Stimulated activated CD4-positive, alpha-beta T cell treated with anti-CD3 and anti-CD28 coated beads, Interleukin-4, amount 100 ng/mL, for 24 hours (primary cell): ENCODE data around the gene YWHAE.
A peak's percentile ranks its signal among the peaks of the same experiment; 100 is the strongest.
"Not testable (repeated sequence)": the region's sequence is repeated elsewhere in the genome, so short reads cannot be mapped to it uniquely, and the experiment has no call there.

Source experiments
- DNase-seq: peaks from one replicate; pipeline ENCODE4 v3.0.0-alpha.2; 2020

The YWHAE gene

DNA sequence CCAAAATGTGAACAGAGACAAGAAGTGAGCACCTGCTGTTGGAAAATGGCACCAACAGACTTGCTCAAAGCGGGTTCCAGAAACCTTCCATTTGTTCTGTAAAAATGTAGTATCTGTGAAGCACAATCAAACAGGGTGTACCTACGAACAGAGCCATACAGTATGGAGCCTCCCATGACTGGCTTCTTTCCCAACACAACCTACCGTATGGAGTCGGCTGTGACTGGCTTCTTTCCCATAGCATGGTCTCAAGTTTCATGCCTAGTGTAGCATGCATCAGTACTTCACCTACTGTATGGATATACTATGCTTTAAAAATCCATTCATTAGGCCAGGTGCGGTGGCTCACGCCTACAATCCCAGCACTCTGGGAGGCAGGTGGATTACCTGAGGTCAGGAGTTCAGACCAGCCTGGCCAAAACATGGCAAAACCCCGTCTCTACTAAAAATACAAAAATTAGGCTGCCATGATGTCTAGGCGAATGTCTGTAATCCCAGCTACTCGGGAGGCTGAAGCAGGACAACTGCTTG, 26.2 kb downstream of the YWHAE start:
- no peak for DNase-seq

DNA sequence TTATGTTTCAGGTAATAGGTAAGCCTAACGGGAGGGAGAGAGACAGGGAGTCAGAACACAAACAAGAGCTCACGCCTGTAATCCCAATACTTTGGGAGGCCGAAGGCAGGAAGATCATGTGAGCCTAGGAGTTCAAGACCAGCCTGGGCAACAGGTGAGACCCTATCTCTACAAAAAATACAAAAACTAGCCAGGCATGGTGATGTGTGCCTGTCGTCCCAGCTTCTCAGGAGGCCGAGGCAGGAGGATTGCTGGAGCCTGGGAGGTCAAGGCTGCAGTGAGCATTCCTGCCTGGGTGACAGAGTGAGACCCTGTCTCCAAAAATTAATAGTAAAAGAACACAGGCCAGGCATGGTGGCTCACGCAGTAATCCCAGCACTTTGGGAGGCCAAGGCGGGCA, 27.4 kb downstream of the YWHAE start:
- no peak for DNase-seq

DNA sequence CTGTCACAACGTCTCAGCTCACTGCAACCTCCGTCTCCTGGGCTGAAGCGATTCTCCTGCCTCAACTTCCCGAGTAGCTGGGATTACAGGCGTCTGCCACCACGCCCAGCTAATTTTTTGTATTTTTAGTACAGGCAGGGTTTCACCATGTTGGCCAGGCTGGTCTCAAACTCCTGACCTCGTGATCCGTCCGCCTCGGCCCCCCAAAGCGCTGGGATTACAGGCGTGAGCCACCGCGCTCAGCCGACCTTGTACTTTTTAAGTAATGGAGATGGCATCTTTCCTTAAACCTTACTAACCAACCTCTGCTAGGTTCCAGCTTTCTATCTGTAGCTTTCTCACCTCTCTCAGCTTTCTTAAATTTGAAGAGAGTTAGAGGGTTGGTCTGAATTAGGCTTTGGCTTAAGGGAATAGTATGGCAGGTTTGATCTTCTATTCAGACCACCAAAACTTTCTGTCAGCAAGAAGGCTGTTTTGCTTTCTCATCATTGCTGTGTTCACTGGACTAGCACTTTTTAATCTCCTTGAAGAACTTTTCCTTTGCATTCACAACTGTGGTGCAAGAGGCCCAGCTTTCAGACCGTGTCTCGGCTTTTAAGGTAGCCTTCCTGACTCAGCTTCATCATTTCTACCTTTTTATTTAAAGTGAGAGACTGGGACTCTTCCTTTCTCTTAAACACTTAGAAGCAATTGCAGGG, 28.0 kb downstream of the YWHAE start:
- no peak for DNase-seq

DNA sequence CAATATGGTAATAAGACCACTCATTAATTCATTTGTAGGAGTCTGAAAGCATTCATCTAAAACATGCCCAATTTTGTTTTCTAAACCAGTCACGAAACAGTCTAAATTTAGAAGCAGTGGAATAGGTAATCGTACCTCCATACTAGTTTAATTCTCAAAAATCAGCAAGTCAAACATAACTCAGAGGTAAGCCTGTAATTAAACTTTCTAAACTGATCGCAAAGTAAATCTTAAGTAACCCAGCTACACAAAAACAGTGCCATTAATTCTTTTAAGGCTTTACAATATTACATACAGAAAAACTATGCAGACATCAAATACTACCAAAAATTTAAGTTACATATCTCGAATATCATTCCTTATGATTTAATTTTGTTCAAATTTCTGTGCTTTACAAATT, 31.4 kb downstream of the YWHAE start:
- no peak for DNase-seq

DNA sequence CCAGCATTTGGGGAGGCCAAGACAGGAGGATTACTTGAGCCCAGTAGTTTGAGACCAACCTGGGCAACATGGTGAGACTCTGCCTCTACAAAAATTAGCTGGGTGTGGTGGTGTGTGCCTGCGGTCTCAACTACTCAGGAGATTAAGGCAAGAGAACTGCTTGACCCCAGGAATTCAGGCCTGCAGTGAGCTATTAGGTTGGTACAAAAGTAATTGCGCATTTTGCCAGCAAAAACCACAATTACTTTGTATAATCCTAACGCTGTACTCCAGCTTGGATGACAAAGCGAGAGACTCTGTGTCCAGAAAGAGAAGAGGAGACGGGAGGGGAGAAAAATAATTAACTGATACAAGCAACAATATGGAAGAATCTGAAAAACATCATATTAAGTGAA, 32.7 kb downstream of the YWHAE start:
- DNase-seq, result no peak

DNA sequence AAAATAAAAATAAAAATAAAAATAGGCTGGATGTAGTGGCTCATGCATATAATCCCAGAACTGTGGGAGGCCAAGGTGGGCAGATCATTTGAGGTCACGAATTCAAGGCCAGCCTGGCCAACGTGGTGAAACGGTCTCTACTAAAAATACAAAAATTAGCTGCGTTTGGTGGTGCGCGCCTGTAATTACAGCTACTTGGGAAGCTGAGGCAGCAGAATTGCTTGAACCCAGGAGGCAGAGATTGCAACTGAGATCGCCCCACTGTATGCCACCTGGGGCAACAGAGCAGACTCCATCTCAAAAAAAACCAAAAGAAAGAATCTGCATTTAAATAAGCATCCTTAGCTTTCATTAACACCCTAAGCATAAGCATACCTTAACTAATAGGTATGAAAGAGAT, 33.8 kb downstream of the YWHAE start:
- no peak for DNase-seq

DNA sequence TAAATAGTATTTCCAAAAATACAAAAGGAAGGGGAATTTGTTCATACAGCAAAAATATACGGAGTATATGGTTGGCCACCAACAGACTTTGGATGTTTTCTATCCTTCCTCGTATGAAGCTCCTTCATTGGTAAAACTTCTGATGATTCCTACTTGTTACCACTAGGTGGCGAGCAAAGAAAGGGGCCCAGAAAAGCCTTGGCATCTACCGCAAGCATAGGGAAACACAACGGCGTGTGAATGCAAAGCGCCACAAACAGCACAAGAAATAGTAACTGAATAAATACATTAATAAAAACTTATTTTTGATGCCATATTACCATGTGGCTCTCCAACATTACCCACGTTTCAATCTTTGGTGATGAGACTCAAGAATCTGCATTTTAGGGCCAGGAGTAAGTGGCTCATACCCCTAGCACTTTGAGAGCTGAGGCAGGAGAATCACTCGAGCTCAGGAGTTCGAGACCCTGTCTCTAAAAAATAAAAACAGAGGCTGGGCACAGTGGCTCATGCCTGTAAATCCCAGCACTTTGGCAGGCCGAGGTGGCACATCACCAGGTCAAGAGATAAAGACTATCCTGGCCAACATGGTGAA, 34.5 kb downstream of the YWHAE start:
- DNase-seq, result peak; percentile 64

DNA sequence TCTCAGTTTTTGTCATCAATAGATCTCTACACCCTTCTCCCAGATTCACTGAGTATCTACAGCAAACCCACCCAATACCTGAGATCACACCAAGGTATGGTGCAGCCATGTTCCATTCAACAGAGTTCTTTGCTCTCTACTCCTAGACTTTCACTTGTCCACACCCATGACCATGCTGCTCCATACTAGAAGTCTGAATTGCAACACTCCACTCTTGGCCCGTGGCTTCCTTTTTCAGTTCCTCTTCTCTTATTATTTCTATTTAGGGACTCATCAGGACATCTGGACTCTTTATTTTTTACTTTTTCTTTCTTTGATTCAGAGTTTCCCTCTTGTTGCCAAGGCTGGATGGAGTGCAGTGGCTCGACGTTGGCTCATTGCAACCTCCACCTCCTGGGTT, 37.1 kb downstream of the YWHAE start:
- DNase-seq, result no peak

DNA sequence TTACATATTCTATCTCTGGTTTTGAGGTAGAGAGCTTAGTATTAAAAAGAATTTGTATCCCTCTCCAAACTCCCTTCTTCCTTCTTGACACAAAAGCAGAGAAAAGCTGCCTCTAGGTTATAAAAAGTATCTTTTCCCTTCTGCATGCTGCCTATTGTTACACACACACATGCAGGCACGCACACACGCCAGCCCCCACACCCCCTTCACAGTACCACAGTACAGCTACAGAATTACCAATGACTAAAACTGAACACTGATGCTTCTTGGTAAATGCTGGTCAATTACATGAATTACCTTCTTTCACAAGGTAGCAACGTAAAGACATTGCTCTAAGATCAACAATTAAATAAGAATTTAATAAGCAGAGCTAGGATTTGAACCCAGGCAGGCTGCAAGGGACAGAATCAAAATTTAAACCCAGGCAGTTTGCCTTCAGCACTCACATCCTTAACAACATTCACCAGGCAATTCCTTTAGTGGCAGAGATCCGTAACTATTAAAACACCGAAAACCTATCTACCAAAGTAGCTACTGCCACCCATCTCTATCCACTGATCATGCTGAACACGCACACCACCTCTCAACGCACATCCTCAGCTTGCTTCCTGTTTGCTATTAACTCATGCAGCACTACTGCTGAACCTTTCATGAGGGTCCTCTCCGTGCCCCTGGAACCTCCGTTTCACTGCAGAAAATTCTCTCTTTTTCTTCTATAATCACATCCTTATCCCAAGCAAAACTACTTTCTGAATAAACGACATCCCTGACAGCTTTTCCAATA, 37.8 kb downstream of the YWHAE start:
- DNase-seq, result peak; percentile 19

DNA sequence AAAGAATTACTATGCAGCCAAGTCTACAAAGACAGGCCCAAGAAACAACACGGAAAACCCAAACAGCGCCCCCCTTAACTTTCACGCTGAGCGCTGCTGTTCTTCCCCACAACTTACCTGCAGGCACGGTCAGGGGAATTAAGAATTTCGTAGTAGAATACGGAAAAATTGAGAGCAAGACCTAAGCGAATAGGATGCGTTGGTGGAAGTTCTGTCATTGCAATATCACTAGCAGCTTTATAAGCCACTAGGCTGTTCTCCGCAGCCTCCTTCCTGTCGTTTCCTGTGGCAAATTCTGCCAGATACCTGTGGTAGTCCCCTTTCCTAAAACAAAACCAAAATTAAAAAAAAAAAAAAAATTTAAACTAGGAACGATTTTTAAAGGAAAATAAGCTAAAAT, 39.0 kb downstream of the YWHAE start:
- DNase-seq, result peak; percentile 15

DNA sequence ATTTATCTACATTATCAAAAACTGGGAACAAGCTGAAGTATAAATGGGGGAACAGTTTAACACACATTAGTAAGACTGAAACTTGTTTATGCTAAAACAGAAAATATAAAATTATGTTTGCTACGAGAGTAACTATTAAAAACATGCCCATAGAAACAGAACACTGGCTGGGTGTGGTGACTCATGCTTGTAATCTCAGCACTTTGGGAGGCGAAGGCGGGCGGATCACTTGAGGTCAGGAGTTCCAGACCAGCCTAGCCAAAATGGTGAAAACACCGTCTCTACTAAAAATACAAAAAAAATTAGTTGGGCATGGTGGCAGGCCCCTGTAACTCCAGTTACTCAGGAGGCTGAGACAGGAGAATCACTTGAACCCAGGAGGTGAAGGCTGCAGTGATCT, 39.7 kb downstream of the YWHAE start:
- DNase-seq, result peak; percentile 45

DNA sequence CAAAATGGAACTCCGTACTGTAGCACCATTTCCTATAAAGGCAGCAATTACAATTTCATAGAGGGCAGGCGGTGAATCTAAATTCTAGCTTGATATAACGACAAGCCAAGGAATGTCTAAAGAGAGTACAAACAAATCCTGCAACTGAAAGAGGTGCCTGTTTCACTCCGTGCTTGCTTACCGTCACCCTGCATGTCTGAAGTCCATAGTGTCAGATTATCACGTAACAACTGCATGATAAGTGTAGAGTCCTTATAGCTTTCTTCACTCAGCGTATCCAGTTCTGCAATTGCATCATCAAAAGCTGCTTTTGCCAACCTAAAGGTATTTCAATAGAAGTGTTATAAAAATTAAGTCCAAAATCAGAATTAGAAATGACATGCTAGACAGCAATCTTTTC, 46.0 kb downstream of the YWHAE start:
- DNase-seq, result no peak

DNA sequence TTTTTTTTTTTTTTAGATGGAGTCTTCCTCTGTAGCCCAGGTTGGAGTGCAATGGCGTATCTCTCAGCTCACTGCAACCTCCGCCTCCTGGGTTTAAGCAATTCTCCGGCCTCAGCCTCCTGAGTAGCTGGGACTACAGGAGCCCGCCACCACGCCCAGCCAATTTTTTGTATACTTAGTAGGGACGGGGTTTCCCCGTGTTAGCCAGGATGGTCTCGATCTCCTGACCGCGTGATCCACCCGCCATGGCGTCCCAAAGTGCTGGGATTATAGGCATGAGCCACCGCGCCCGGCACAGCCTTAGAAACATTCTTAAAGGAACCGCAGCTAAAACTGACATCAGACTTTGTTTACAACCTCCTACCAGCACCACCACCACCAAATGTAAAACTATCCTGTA, 47.5 kb downstream of the YWHAE start:
- not testable (repeated sequence) for DNase-seq

DNA sequence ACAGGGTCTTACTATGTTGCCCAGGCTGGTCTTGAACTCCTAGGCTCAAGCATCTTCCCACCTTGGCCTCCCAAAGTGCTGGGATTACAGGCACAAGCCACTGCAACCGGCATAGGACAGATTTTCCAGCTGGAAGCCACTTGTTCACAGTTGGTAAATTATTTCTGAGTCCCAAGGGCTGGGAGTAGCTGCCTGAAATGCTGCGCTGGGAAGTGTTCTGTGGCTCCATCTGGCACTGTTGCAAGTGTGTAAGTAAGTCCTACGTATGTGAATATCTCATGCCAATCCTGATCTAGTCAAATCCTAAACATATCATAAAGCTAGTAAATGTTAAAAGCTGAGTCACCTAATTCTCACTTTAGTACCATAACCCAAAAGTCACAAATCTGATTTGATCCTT, 48.1 kb downstream of the YWHAE start:
- DNase-seq, result no peak

DNA sequence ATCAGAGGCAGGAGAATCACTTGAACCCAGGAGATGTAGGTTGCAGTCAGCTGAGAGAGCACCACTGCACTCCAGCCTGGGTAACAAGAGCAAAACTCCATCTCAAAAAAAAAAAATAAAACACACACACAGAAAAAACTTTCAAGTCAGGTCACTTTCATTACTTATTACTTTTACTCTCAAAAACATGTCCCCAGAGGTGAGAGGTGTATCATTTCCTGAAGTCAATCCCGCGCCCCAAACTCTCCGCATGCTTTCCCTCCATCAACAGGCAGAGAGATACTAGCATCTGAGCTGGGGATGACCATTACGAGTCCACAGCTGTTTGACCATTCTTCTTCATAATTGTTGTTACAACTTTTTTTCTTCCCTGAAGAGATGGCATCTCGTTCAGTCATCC, 48.7 kb downstream of the YWHAE start:
- DNase-seq, result no peak

DNA sequence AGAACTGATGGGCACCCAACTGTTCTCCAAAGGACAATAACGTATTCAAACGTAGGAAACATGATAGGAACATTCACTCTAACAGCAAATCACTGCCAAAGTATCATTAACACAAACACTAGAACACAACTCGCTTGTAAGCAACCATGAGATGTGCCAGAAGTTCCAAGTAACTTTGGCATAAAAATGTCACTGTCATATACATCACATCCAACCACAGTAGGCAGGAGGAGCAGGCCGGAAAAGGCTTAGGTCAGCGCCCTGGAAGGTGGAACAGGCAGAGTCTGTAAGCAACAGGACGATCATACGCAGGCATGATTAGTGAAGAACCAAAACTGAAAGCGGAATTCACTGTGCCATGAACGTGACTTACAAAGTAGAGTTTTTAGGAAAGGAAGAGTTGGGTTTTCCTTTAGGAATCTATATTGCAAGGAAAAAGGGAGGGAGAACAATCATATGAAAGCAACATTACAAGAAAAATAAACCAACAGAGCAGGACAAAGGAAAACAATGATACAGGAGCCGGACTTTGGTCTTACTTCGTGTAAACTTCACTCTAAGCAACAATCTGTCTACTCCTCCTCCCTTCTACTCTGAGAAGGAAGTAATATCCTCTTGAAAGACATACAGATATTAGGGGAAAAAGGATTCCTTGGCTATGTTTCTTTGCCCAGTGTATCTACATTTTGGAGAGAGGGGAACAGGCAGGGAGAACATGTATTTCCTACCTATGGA, 52.3 kb downstream of the YWHAE start:
- peak; percentile 39 for DNase-seq

DNA sequence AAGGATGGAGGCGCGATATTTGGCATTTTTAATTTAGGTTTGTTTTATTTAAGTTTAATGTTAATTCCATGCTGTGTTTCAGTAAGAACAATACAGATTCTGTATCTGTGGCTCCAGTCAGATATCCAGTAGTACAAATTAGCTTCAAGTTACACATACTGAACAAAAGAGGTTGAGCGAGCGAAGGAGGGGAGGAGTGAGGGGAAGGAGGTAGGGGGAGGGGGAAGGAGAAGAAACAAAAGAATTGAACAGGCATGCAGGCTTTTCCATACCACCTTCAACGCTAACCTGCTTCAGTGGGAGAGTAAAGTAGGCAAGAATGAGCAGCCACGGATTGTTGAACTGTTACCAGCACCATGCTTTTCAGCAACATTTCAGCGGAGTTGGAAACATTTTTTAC, 55.5 kb downstream of the YWHAE start:
- DNase-seq, result no peak

DNA sequence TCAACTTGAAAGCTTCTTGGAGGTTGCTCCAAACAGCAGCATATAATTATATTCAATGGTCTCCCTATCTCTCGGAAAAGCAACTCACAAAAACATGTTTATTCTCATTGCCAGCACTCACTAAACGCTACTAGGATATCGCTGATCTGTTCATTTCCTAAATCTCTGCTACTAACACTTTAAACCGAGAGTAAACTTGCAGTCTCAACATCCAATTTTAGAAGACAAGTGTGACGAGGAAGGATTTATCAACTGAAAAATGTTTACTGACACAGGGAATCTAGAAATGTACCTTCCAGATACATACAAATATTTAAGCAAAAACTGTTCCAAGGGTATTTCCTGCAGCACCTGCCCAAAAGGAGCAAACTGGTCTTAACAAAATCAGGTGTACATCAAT, 56.5 kb downstream of the YWHAE start:
- DNase-seq, result no peak

DNA sequence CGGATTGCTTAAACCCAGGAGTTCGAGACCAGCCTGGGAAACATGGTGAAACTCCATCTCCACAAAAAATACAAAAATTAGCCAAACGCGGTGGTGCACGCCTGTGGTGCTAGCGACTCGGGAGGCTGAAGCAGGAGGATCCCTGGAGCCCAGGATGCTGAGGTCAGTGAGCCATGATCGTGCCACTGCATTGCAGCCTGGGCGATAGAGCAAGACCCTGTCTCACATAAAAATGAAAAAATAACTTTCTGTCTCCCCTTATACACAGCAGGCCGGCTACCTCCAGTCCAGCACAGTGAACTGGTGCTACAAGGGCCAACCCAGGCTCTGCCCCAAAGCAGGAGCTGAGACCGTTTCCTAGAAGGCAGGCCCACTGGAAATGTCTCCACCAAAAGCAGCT, 59.7 kb downstream of the YWHAE start:
- no peak for DNase-seq

DNA sequence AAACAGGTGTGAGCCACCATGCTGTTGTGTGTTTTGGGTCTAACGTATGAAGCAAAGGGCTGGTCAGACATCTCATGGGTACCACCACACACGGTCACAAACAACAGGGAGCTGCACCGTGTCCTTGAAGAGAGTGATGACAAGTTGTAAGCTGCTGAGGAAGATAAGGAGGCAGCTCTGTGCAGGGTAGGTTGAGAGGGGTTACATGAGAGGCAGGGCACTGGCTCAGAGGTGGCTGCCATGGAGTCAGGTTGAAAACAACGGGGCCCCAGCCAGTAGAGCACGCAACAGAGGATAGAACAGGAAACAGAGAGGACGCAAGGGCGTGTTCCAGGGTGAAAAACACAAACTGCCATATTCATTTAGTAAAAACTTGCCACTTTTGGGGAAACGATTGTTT, 68.3 kb downstream of the YWHAE start:
- DNase-seq, result no peak

DNA sequence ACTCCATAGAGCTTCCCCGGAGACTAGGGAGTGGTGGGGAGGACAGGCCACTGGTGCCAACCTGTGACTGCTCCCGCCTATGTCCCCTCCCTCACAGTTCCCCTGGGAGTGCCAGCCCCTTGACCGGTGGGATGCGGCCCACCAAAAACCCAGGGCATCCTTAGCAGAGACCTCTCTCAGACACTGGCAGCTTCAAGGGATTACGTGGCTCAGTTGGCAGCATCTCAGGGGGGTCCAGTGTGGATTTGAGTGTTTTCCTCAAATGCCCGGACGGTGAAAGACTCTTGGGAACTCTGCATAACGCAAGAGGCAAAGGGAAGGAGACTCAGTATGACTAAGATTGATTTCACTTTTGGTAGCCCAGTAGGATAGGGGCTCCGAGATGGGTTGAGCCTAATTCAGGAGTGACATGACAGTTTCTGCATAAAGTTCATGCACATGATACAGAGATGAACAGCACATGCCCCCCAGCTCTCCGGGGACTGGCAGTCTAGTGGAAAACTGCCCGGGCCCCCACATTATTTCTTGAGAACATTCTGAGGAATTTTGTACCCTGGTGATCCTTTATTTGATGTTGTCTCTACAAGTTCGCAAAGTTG, 70.2 kb downstream of the YWHAE start:
- no peak for DNase-seq

DNA sequence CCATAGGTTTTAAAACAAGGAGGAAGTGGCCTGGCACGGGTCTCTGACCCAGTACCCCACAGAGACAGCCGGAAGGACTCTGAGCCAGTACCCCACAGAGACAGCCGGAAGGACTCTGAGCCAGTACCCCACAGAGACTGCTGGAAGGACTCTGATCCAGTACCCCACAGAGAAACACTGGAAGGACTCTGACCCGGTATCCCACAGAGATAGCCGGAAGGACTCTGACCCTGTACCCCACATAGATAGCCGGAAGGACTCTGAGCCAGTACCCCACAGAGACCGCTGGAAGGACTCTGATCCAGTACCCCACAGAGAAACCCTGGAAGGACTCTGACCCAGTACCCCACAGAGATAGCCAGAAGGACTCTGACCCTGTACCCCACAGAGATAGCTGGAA, 71.6 kb downstream of the YWHAE start:
- no peak for DNase-seq

DNA sequence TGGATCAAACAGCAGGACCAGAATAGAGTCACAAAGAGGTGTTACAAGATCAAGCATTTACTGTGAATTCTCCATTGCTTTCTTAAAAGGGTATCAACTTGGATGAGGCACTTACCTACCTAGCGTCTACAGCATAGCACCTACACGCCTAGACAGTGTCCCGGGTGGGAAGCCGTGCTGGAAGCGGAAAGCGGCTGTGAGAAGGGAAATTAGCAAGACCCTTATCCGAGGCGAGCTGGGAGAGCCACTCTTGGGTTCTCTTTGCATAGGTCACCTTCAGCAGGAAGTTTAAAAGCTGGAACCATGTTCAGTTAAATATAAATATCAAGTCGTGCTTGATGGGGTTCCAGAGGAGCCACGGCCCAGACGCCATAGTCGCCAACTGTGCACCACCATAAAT, 74.3 kb downstream of the YWHAE start:
- DNase-seq, result no peak
